Ovary (tissue), 9 donors: Measurements from ENCODE around the gene MYD88. TPM values are rescaled to one million over a fixed set of nuclear protein-coding genes. Genes with fewer than 3 reads are reported as not detected.

Experiments
- DNase-seq, 5 donors: peaks; one replicate each; pipeline ENCODE4 v3.0.0-alpha.2; 2019 to 2020
- H3K27ac ChIP-seq, 2 donors: fragments of 200-600 bp; one replicate each; pipeline versions ENCODE4 v1.5.1 to v1.8.0; 2019 to 2022
- H3K27me3 ChIP-seq: fragments of 200-600 bp; one replicate; pipeline ENCODE4 v1.8.0; 2022
- H3K36me3 ChIP-seq: fragments of 200-600 bp; sonication (generic); one replicate; pipeline ENCODE4 v1.5.1; 2019
- H3K4me1 ChIP-seq: one replicate; pipeline ENCODE4 v1.8.1; 2013; ENCODE audit warnings: mild to moderate bottlenecking, moderate library complexity; ENCODE audit not compliant: insufficient read depth
- H3K4me3 ChIP-seq: fragments of 200-600 bp; sonication (generic); one replicate; pipeline ENCODE4 v1.5.1; 2017
- H3K9me3 ChIP-seq, 2 donors: fragments of 200-600 bp in 1 of 2; sonication (generic) in 1 of 2; one replicate each; pipeline versions ENCODE4 v1.5.1 to v1.8.1; 2013 to 2019; ENCODE audit warnings: mild to moderate bottlenecking in 1 of 2, moderate library complexity in 1 of 2
- EP300 ChIP-seq: sonication (generic); formaldehyde crosslinking; IDR thresholded peaks from one replicate; pipeline ENCODE4 v1.6.1; 2017; ENCODE audit warnings: antibody characterized with exemption
- POLR2A ChIP-seq: fragments of 450-650 bp; IDR thresholded peaks from one replicate; pipeline ENCODE4 v1.6.1; 2017; ENCODE audit warnings: antibody characterized with exemption, mild to moderate bottlenecking, moderate library complexity
- WGBS, 3 donors: extraction: QIAGEN DNeasy Blood & Tissue Kit in 1 of 3; methylation state at CpG; one replicate each; pipeline versions ENCODE4 v1.1.5 to v1.1.7; 2013 to 2017; 5-methylcytosine and 5-hydroxymethylcytosine counted together
- intact Hi-C, 4 donors: fragments of 100-400 bp; cut with DNase I; formaldehyde crosslinking; loops; one replicate each; pipeline versions ENCODE4 v1.11.0 to v1.15.1; 2022 to 2023
- polyA plus RNA-seq, 2 donors: library from polyadenylated mRNA; stranded (reverse); fragments of 200-250 nt in 1 of 2; fragments of 350-450 nt in 1 of 2; fragmentation: Illumina TruSeq in 1 of 2; extraction: RNeasy Lipid Tissue Mini Kit (QIAGEN cat#74804) in 1 of 2; gene quantifications; one replicate each; pipeline ENCODE4 v1.2.3, GENCODE V29; 2013 to 2014
- total RNA-seq, 7 donors: library from RNA; depleted of rRNA in 2 of 7; stranded (reverse); fragments of >200 nt in 2 of 7; fragmentation: NEBNext Ultra II Directional in 3 of 7; extraction: Animal tissue kit (Norgen Biotek cat#: 25700) in 3 of 7; gene quantifications; one replicate each; pipeline versions ENCODE4 v1.1.0 to v1.2.4, GENCODE V29; 2016 to 2023
- TF ChIP-seq, protein P1 (sequence below), 3 donors: fragments of 450-650 bp in 2 of 3; fragments of 200-600 bp in 1 of 3; IDR thresholded peaks; one replicate each; pipeline versions ENCODE4 v1.5.1 to v1.8.0; 2016 to 2022; ENCODE audit warnings: antibody characterized with exemption in 3 of 3, mild to moderate bottlenecking in 1 of 3
- donor health status: DM: no; HTN: no; CAD: no; lungs with moderate emphysema.
- donor health status: DM: no; HTN: no; CAD: no.
- donor health status: Bipolar disorder and iron deficiency.
- donor health status: DM: yes; HTN: yes; CAD: no.
- donor health status: DM: no; HTN: no; CAD: no.
- donor health status: DM: yes; HTN: yes; CAD: no.

The MYD88 gene
- total and polyA plus RNA-seq, 9 donors: 12.8 to 58.9 (median 24.0) TPM

- peak overlapping the region; percentile 96 for H3K4me3 ChIP-seq
- TF ChIP-seq, protein P1, sequence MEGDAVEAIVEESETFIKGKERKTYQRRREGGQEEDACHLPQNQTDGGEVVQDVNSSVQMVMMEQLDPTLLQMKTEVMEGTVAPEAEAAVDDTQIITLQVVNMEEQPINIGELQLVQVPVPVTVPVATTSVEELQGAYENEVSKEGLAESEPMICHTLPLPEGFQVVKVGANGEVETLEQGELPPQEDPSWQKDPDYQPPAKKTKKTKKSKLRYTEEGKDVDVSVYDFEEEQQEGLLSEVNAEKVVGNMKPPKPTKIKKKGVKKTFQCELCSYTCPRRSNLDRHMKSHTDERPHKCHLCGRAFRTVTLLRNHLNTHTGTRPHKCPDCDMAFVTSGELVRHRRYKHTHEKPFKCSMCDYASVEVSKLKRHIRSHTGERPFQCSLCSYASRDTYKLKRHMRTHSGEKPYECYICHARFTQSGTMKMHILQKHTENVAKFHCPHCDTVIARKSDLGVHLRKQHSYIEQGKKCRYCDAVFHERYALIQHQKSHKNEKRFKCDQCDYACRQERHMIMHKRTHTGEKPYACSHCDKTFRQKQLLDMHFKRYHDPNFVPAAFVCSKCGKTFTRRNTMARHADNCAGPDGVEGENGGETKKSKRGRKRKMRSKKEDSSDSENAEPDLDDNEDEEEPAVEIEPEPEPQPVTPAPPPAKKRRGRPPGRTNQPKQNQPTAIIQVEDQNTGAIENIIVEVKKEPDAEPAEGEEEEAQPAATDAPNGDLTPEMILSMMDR (IDR thresholded peaks at IDR 0.05): no peak
- TF ChIP-seq POLR2A (no peak), EP300 (no peak)
- H3K27ac ChIP-seq: peak overlapping the region; percentile 39 to 61
- 0% methylated on average over 19 to 20 of the region's 20 CpGs for WGBS, 3 donors
- H3K27me3 ChIP-seq: no peaks in the 10 kb centered on the region
- H3K4me1 ChIP-seq: peaks cover 21% of the 10 kb centered on the region
- no peaks in the 10 kb centered on the region for H3K9me3 ChIP-seq
- peak; percentile 51 to 68 (median 65) for DNase-seq
- H3K36me3 ChIP-seq: no peaks in the 10 kb centered on the region
- intact Hi-C loops: loop anchor here in 2 of 4 donors (2.0 to 10.0 kb wide), 3 partner anchors 28 to 211 kb away; partner anchors contain the start of genes OXSR1 (in 1 of the 2) and XYLB (in 1 of the 2)
Observed at GRCh38 chr3:38136393-38136776, 2.1 kb upstream of the MYD88 start.

- Histone ChIP-seq H3K4me1 (peaks cover 21% of the 10 kb centered on the region), H3K27me3 (no peaks in the 10 kb centered on the region), H3K9me3 (no peaks in the 10 kb centered on the region), H3K27ac (peak within 1 kb of the TSS; percentile 71 to 94), H3K36me3 (no peaks in the 10 kb centered on the region), H3K4me3 (peak within 1 kb of the TSS; percentile 96)
- peak; percentile 99 to 100 (median 100) for DNase-seq
- TF ChIP-seq, protein P1 (IDR thresholded peaks at IDR 0.05): peak in 1 of 3 donors; percentile 15
- TF ChIP-seq EP300: no peak
- peak; percentile 88 for TF ChIP-seq POLR2A
- WGBS, 3 donors: 1% methylated on average over 57 to 66 of the region's 66 CpGs
- intact Hi-C loops: loop anchor here in 2 of 4 donors (2.0 to 10.0 kb wide), 3 partner anchors 28 to 210 kb away; partner anchors contain the start of genes OXSR1 (in 1 of the 2) and XYLB (in 1 of the 2)
Observed at GRCh38 chr3:38136777-38137614, 1.5 kb upstream of the MYD88 start, which contains the start of gene ACAA1. ACAA1 (minus strand) TSS chr3:38137127; CDS start chr3:38137035, 92 bp downstream.

DNA sequence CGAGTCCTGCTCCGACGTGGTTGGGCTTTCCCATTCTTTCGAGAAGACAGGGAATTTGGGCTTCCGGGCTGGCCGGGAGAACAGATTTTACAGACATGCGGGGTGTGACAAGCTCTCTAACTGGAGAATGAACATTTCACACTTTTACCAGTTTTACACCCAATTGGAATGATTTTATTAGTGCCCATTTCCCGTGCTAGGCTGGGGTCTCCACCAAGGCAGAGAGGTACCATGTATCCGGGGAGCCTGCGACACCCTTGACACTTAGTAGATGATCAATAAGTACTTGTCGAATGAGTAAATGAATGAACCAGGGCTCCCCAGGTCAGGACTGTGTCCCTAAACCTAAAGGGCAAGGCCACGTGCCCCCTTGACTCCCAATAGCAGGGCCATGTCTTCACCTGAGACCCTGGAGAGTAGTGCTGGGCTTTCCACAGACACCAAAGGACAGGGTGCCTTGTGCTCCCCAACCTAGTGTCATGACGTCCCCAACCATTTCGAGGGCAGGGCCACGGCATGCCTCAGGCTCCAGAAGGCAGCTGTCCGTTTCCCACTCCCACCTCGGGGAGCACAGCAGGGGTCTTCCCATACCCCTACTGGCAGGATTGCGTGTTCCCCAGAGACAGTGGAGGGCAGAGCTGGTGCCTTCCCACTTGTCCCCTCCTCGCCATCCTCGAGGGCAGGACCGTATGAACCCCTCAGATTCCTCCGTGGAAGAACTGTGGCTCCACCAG is 679 bp upstream of the MYD88 start:
- Histone ChIP-seq H3K36me3 (no peaks in the 10 kb centered on the region), H3K9me3 (no peaks in the 10 kb centered on the region), H3K4me3 (peak overlapping the region; percentile 81), H3K27me3 (no peaks in the 10 kb centered on the region), H3K27ac (peak overlapping the region; percentile 71 to 94), H3K4me1 (peaks cover 19% of the 10 kb centered on the region)
- DNase-seq: peak in 2 of 5 donors; percentile 47 to 53
- WGBS, 3 donors: 18 to 21% (median 20%) methylated on average over 22 of the region's 22 CpGs
- intact Hi-C loops: loop anchor here in 2 of 4 donors (2.0 to 10.0 kb wide), 3 partner anchors 27 to 210 kb away; partner anchors contain the start of genes OXSR1 (in 2 of the 2) and XYLB (in 1 of the 2)
- TF ChIP-seq EP300 (no peak), POLR2A (no peak)
- TF ChIP-seq, protein P1 (IDR thresholded peaks at IDR 0.05): no peak

- Histone ChIP-seq H3K27ac (peak overlapping the region; percentile 73 to 94), H3K4me3 (peak overlapping the region; percentile 81), H3K36me3 (no peaks in the 10 kb centered on the region), H3K4me1 (peaks cover 19% of the 10 kb centered on the region), H3K27me3 (no peaks in the 10 kb centered on the region), H3K9me3 (no peaks in the 10 kb centered on the region)
- no peak for DNase-seq
- TF ChIP-seq EP300: no peak
- no peak for TF ChIP-seq POLR2A
- TF ChIP-seq, protein P1 (IDR thresholded peaks at IDR 0.05): no peak
- 6 to 11% (median 7%) methylated on average over 8 of the region's 8 CpGs for WGBS, 3 donors
- intact Hi-C loops: loop anchor here in 2 of 4 donors (2.0 to 10.0 kb wide), 3 partner anchors 26 to 208 kb away; partner anchors contain the start of genes OXSR1 (in 1 of the 2) and XYLB (in 1 of the 2)
Observed at GRCh38 chr3:38139191-38139590, 730 bp downstream of the MYD88 start.
